K562 (cell line): ENCODE measurements around the gene PPDPF. TPM values are rescaled to one million over a fixed set of nuclear protein-coding genes. Genes with fewer than 3 reads are reported as not detected.

ENCODE experiments used
- ARID4B ChIP-seq: sonication (generic); formaldehyde crosslinking; IDR thresholded peaks from 2 replicates; pipeline ENCODE4 v1.8.0; 2022; ENCODE audit warnings: mild to moderate bottlenecking, missing genetic modification reagents
- BRF1 ChIP-seq: IDR thresholded peaks from 3 replicates; pipeline ENCODE4 v1.6.1; 2011; ENCODE audit warnings: borderline replicate concordance, mild to moderate bottlenecking; ENCODE audit not compliant: insufficient read length; ENCODE audit errors: extremely low read depth
- CSDE1 ChIP-seq, 2 experiments: fragments of 450-650 bp; IDR thresholded peaks; 2 replicates each; pipeline ENCODE4 v1.6.1; 2016; ENCODE audit warnings: mild to moderate bottlenecking in 1 of 2
- FOXA1 ChIP-seq: fragments of 450-650 bp; IDR thresholded peaks from 2 replicates; pipeline ENCODE4 v1.6.1; 2016; ENCODE audit warnings: mild to moderate bottlenecking, borderline replicate concordance
- FOXK2 ChIP-seq, 2 experiments: fragments of 450-650 bp; IDR thresholded peaks in 1 of 2; conservative IDR thresholded peaks in 1 of 2; 2 replicates each; pipeline ENCODE4 v1.6.1; 2016; ENCODE audit warnings: low read depth in 2 of 2, mild to moderate bottlenecking in 1 of 2
- GATAD2A ChIP-seq: fragments of 450-650 bp; IDR thresholded peaks from 2 replicates; pipeline ENCODE4 v1.6.1; 2017
- HINFP ChIP-seq: fragments of 450-650 bp; conservative IDR thresholded peaks from 2 replicates; pipeline ENCODE4 v1.6.1; 2016; ENCODE audit warnings: missing genetic modification characterization, low read depth, mild to moderate bottlenecking, control low read depth, missing compliant biosample characterization
- KLF10 ChIP-seq: fragments of 250-450 bp; sonication (Bioruptor Pico); IDR thresholded peaks from 2 replicates; pipeline ENCODE4 v1.6.1; 2021; ENCODE audit warnings: matching md5 sums
- MIER1 ChIP-seq: fragments of 450-650 bp; IDR thresholded peaks from 2 replicates; pipeline ENCODE4 v1.6.1; 2016; ENCODE audit warnings: antibody characterized with exemption, mild to moderate bottlenecking, low read depth
- PTTG1 ChIP-seq: fragments of 450-650 bp; IDR thresholded peaks from 2 replicates; pipeline ENCODE4 v1.6.1; 2016; ENCODE audit warnings: low read depth, mild to moderate bottlenecking, missing genetic modification characterization, missing compliant biosample characterization
- SMARCA4 ChIP-seq: fragments of 450-650 bp; IDR thresholded peaks from 2 replicates; pipeline ENCODE4 v1.6.1; 2016
- SMARCB1 ChIP-seq: IDR thresholded peaks from 2 replicates; pipeline ENCODE4 v1.6.1; 2011; ENCODE audit warnings: improper control_type of control experiment, low read depth; ENCODE audit not compliant: insufficient read length
- TAF1 ChIP-seq: IDR thresholded peaks from 2 replicates; pipeline ENCODE4 v1.6.1; 2011; ENCODE audit warnings: mild to moderate bottlenecking, low read length, moderate library complexity; ENCODE audit not compliant: insufficient read depth, control insufficient read depth, severe bottlenecking; ENCODE audit errors: extremely low read depth
- THRAP3 ChIP-seq: fragments of 450-650 bp; IDR thresholded peaks from 2 replicates; pipeline ENCODE4 v1.6.1; 2016; ENCODE audit warnings: mild to moderate bottlenecking, inconsistent platforms, borderline replicate concordance
- ZBTB7A ChIP-seq: IDR thresholded peaks from 2 replicates; pipeline ENCODE4 v1.6.1; 2011; ENCODE audit warnings: low read depth, mild to moderate bottlenecking, low read length, moderate library complexity, borderline replicate concordance; ENCODE audit not compliant: control insufficient read depth
- ZBTB9 ChIP-seq: fragments of 450-650 bp; formaldehyde crosslinking; IDR thresholded peaks from 2 replicates; pipeline ENCODE4 v1.4.0; 2020; ENCODE audit warnings: mild to moderate bottlenecking, moderate library complexity
- ZNF780A ChIP-seq: fragments of 250-450 bp; sonication (Bioruptor Pico); IDR thresholded peaks from 2 replicates; pipeline ENCODE4 v1.5.0; 2021; ENCODE audit warnings: mild to moderate bottlenecking
- polyA plus RNA-seq, 8 experiments: library from polyadenylated mRNA; depleted of rRNA in 4 of 8; stranded (reverse) in 5 of 8; unstranded in 3 of 8; fragments of >200 nt; fragmentation: Nextera tagmentation in 2 of 8; fragmentation: Illumina TruSeq in 1 of 8; extraction: Ambion mirVana in 2 of 8; extraction: Trizol in 1 of 8; gene quantifications; 2 replicates each; pipeline versions ENCODE4 v1.2.1 to v1.2.3, GENCODE V29; 2011 to 2014; ENCODE audit warnings: inconsistent platforms in 1 of 8, missing spikeins in 1 of 8
- total RNA-seq, 7 experiments: library from RNA; depleted of rRNA in 6 of 7; stranded (reverse); fragments of >200 nt in 6 of 7; fragmentation: Illumina TruSeq in 2 of 7; extraction: Trizol in 2 of 7; gene quantifications; 2 replicates each; pipeline versions ENCODE4 v1.2.1 to v1.2.3, GENCODE V29; 2011 to 2021; ENCODE audit warnings: low replicate concordance in 1 of 7
- TF ChIP-seq, protein P1 (sequence below): fragments of 250-450 bp; sonication (Bioruptor Pico); IDR thresholded peaks from 2 replicates; pipeline ENCODE4 v1.8.0; 2022; ENCODE audit warnings: inconsistent platforms
- TF ChIP-seq, protein P2 (sequence below): sonication (generic); formaldehyde crosslinking; IDR thresholded peaks from 2 replicates; pipeline ENCODE4 v1.8.0; 2022; ENCODE audit warnings: mild to moderate bottlenecking, low read depth, missing genetic modification reagents

PPDPF gene
- total and polyA plus RNA-seq, 9 of the 15 experiments (the other 6 are each of a cell fraction or from before 2014, with no cell fraction given): 0.77 to 233 (median 10.5) TPM

DNA sequence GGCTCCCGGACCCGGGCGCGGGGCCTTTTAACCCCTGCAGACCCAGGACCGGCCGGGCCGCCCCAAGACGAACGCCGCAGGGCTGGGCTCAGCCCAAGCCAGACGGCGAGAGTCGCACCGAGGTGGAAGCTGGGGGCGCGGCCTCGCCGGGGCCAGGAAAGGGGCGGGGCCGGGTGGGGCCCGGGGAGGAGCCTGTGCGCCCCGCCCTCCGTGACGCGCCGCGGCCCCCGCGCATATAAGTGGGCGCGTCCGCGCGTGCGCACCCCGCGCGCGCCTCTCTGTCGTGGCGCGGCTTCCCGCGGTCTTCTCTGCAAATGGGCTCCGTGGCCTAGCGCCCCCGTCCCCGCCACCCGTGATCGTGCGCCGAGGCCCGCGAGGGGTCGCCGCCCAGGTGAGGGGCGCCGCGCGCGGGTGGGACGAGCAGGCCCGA lies at the start of gene PPDPF (continued):
- TF ChIP-seq TAF1: peak; percentile 85
- TF ChIP-seq, protein P1, sequence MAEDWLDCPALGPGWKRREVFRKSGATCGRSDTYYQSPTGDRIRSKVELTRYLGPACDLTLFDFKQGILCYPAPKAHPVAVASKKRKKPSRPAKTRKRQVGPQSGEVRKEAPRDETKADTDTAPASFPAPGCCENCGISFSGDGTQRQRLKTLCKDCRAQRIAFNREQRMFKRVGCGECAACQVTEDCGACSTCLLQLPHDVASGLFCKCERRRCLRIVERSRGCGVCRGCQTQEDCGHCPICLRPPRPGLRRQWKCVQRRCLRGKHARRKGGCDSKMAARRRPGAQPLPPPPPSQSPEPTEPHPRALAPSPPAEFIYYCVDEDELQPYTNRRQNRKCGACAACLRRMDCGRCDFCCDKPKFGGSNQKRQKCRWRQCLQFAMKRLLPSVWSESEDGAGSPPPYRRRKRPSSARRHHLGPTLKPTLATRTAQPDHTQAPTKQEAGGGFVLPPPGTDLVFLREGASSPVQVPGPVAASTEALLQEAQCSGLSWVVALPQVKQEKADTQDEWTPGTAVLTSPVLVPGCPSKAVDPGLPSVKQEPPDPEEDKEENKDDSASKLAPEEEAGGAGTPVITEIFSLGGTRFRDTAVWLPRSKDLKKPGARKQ: no peak
- TF ChIP-seq BRF1: no peak
- no peak for TF ChIP-seq PTTG1 (tag)
- no peak for TF ChIP-seq THRAP3
- TF ChIP-seq, protein P2, sequence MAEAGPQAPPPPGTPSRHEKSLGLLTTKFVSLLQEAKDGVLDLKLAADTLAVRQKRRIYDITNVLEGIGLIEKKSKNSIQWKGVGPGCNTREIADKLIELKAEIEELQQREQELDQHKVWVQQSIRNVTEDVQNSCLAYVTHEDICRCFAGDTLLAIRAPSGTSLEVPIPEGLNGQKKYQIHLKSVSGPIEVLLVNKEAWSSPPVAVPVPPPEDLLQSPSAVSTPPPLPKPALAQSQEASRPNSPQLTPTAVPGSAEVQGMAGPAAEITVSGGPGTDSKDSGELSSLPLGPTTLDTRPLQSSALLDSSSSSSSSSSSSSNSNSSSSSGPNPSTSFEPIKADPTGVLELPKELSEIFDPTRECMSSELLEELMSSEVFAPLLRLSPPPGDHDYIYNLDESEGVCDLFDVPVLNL (CRISPR knock-in tag): no peak
- TF ChIP-seq MIER1: no peak
- TF ChIP-seq SMARCB1: no peak
- TF ChIP-seq ZNF780A (CRISPR knock-in tag): no peak
- TF ChIP-seq KLF10 (CRISPR knock-in tag): no peak
- TF ChIP-seq FOXA1: no peak
- 0 out of 2 replicates have a peak, but pooled peaks have one; percentile 19 for TF ChIP-seq ARID4B (CRISPR knock-in tag)
- no peak for TF ChIP-seq ZBTB9 (CRISPR knock-in tag)
- TF ChIP-seq FOXK2 (conservative IDR thresholded peaks at IDR 0.05 in 1 of 2, IDR thresholded peaks at IDR 0.05 in 1 of 2; ENCODE audit: low read depth in 2 of 2): no peak
- no peak for TF ChIP-seq CSDE1 (IDR thresholded peaks at IDR 0.05)
- TF ChIP-seq ZBTB7A: no peak
- TF ChIP-seq HINFP: peak; percentile 97
- no peak for TF ChIP-seq GATAD2A
- TF ChIP-seq SMARCA4: no peak
